Measurements from ENCODE around the gene AHDC1. TPM values are rescaled to one million over a fixed set of nuclear protein-coding genes. Genes with fewer than 3 reads are reported as not detected.

AHDC1 gene
- total and polyA plus RNA-seq, 2 donors (not counting 3 experiments of a cell fraction or from before 2014, with no cell fraction given): 7.0 to 32.1 TPM

- Histone ChIP-seq H3K27ac (ENCODE audit: insufficient read depth, low read depth, low read length) (no peak overlapping the region), H3K27me3 (ENCODE audit: control insufficient read depth in 2 of 2, insufficient read depth in 2 of 2, low read length in 2 of 2) (no peaks in the 10 kb centered on the region), H3K9me1 (replicated peaks; ENCODE audit: control insufficient read depth, extremely low read depth, insufficient read depth, low read length) (no peaks in the 10 kb centered on the region), H3K9me3 (replicated peaks; ENCODE audit: control insufficient read depth, insufficient read depth, low read length) (no peaks in the 10 kb centered on the region), H3K4me3 (replicated peaks in 1 of 3; ENCODE audit: insufficient read depth in 1 of 3, low read depth in 1 of 3, low read length in 3 of 3) (peak overlapping the region; percentile 35 to 50 (median 37)), H3K4me1 (ENCODE audit: control insufficient read depth, extremely low read depth, insufficient read depth, low read length) (peaks cover 26% of the 10 kb centered on the region), H3K36me3 (ENCODE audit: control insufficient read depth in 2 of 2, extremely low read depth in 1 of 2, insufficient read depth in 2 of 2, low read length in 2 of 2) (no peaks in the 10 kb centered on the region), H2AFZ (ENCODE audit: low read depth, low read length) (peak overlapping the region; percentile 91), H3K9ac (replicated peaks; ENCODE audit: extremely low read depth, insufficient read depth, low read length) (no peak overlapping the region), H4K20me1 (replicated peaks; ENCODE audit: control insufficient read depth, extremely low read depth, insufficient read depth, low read length) (no peaks in the 10 kb centered on the region), H3K79me2 (ENCODE audit: control insufficient read depth, insufficient read depth, low read length) (no peaks in the 10 kb centered on the region), H3K4me2 (ENCODE audit: insufficient read depth, low read length) (peak overlapping the region; percentile 75)
- POLR2A ChIA-PET: no interaction called here
- dilution Hi-C loops (cut with MboI; ENCODE audit: extremely low pct_ligation_motif_present, low sequenced_read_pairs) (no loop called here), intact Hi-C loops (cut with micrococcal nuclease) (no loop called here)
- FAIRE-seq (no peak), DNase-seq (ENCODE audit: low read depth, low spot score) (no peak)
- TF ChIP-seq POLR2A (IDR thresholded peaks at IDR 0.05; ENCODE audit: low read depth, low read length) (no peak), MAX (IDR thresholded peaks at IDR 0.05; ENCODE audit: insufficient read depth, insufficient read length) (no peak), POLR2AphosphoS5 (IDR thresholded peaks at IDR 0.05; ENCODE audit: insufficient read depth, low read depth, low read length) (no peak), CTCF (IDR thresholded peaks at IDR 0.05; ENCODE audit: extremely low read depth in 1 of 2, insufficient read depth in 1 of 2, low read depth in 1 of 2, low read length in 2 of 2) (no peak), EZH2 (IDR thresholded peaks at IDR 0.05; ENCODE audit: borderline replicate concordance, low read depth, low read length, severe bottlenecking) (no peak), JUN (IDR thresholded peaks at IDR 0.05; ENCODE audit: borderline replicate concordance, insufficient read depth, insufficient read length, low read depth) (no peak), FOS (IDR thresholded peaks at IDR 0.05; ENCODE audit: borderline replicate concordance, insufficient read depth, low read length) (no peak), MYC (IDR thresholded peaks at IDR 0.05; ENCODE audit: low read depth, low read length) (no peak), GATA2 (IDR thresholded peaks at IDR 0.05; ENCODE audit: insufficient read depth, insufficient read length, low read depth, low read length) (no peak)
- CTCF ChIA-PET: interaction anchor here (1.2 kb wide), 1 partner anchor 27 kb away, joined by 3 read pairs; no protein-coding TSS in a partner anchor
- no TSS peak for BruUV-seq (replicated peaks)
These were observed 29.8 kb upstream of the AHDC1 start for GRCh38 chr1:27633640-27634176.
